ENCODE data around the gene SHB.

SHB gene

GRCh38 chr9:38059233-38059936 lies 9.6 kb downstream of the SHB start:
- Histone ChIP-seq H3K4me1 (ENCODE audit: low read length) (peaks cover 27% of the 10 kb centered on the region), H2AFZ (ENCODE audit: low read depth, low read length) (no peak overlapping the region), H4K20me1 (ENCODE audit: insufficient read depth, low read length) (no peaks in the 10 kb centered on the region), H3K9ac (ENCODE audit: low read length) (no peak overlapping the region), H3K79me2 (ENCODE audit: low read length) (no peaks in the 10 kb centered on the region; the same call in 1 of the 2 replicates), H3K36me3 (replicated peaks; ENCODE audit: low read depth, low read length) (no peaks in the 10 kb centered on the region), H3K27me3 (ENCODE audit: low read depth, low read length) (no peaks in the 10 kb centered on the region), H3K4me2 (ENCODE audit: low read length) (no peak overlapping the region), H3K4me3 (ENCODE audit: low read length) (no peak overlapping the region), H3K27ac (ENCODE audit: low read length) (no peak overlapping the region), H3K9me3 (ENCODE audit: insufficient read depth, low read length) (no peaks in the 10 kb centered on the region)
- no peak for TF ChIP-seq CTCF (IDR thresholded peaks at IDR 0.05; ENCODE audit: low read depth, low read length)
- TF ChIP-seq EZH2phosphoT487 (IDR thresholded peaks at IDR 0.05; ENCODE audit: low read depth) = no peak

DNA sequence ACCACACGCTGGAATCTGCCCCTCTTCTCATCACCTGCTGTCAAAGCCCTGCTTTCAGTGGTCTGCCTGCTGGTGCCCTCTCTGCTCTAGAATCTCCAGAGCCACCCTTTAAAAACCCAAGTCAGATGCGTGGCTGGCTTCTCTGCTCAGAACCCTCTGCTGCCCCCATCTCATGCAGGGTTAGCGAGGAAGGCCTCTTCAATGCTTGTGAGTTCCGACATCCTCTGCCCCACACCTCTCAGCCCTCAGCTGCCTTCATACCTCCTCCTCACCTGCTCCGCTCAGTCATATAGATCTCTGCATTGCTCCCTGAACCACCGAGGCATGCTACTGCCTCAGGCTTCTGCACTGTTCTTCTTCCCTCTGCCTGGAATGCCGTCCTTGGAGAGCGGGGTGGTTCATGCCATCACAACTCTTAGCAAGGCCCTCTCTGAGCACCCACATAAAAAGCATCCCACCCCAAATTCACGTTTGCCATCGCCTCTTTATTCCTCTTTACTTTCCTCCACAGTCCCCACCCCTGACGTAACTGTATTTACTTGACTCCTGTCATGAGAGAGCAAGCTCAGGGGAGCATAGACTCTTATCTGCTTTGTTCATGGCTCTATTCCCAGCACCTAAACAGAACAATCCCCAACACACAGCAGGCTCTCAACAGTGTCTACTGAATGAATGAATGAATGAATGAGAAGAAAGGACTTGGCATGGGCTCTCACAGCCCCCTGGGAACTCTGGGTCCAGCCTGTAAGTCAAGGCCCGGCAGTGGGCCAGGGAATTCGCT lies 10.4 kb downstream of the SHB start:
- Histone ChIP-seq H3K4me1 (ENCODE audit: low read length) (peaks cover 27% of the 10 kb centered on the region), H3K36me3 (replicated peaks; ENCODE audit: low read depth, low read length) (no peaks in the 10 kb centered on the region), H2AFZ (ENCODE audit: low read depth, low read length) (no peak overlapping the region), H3K79me2 (ENCODE audit: low read length) (no peaks in the 10 kb centered on the region), H3K9me3 (ENCODE audit: insufficient read depth, low read length) (no peaks in the 10 kb centered on the region), H3K27me3 (ENCODE audit: low read depth, low read length) (no peaks in the 10 kb centered on the region), H3K4me2 (ENCODE audit: low read length) (no peak overlapping the region), H3K9ac (ENCODE audit: low read length) (no peak overlapping the region), H3K27ac (ENCODE audit: low read length) (no peak overlapping the region), H4K20me1 (ENCODE audit: insufficient read depth, low read length) (no peaks in the 10 kb centered on the region), H3K4me3 (ENCODE audit: low read length) (no peak overlapping the region)
- TF ChIP-seq CTCF (IDR thresholded peaks at IDR 0.05; ENCODE audit: low read depth, low read length) = no peak
- TF ChIP-seq EZH2phosphoT487 (IDR thresholded peaks at IDR 0.05; ENCODE audit: low read depth) = no peak

DNA sequence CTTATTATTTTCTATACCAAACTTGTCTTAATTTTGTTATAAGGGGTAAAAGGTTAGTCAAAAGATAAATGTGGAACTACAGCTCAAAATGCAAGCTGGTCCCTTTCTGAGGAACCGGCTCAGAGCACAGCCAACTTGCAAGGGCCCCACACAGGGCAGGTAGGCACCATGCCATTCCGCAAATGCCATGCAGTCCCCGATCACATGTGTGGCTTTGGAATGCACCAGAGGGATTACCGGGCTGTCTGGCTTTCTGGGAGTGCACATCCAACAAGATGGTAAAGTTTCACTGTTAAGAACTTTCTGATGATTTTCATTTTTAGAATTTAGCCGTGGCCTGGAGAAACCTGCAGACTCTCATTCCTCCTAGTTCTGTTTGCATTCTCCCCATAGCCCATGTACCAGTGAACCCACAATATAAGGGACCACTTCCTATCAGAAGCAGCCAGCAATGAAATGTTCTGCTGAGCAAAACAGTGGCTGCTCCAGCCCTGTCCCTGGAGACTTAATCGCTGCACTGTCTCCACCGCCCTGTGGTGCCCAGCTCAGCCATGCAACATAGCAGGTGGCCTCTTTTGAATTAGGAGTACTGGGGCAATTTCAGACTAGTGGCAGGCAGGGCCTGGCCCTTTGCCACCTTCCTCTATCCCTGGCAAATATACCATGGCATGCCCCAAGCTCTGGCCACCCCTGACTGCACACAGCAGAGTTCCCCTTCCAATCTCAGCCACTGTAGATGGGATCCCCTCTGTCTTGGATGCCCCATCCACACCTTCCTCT lies 11.4 kb downstream of the SHB start:
- TF ChIP-seq CTCF (IDR thresholded peaks at IDR 0.05; ENCODE audit: low read depth, low read length) (no peak), EZH2phosphoT487 (IDR thresholded peaks at IDR 0.05; ENCODE audit: low read depth) (no peak)
- Histone ChIP-seq H3K36me3 (replicated peaks; ENCODE audit: low read depth, low read length) (no peaks in the 10 kb centered on the region), H3K4me3 (ENCODE audit: low read length) (no peak overlapping the region), H2AFZ (ENCODE audit: low read depth, low read length) (no peak overlapping the region), H3K27ac (ENCODE audit: low read length) (no peak overlapping the region), H3K4me2 (ENCODE audit: low read length) (0 out of 2 replicates have a peak overlapping the region, but pooled peaks have one; percentile 2), H3K9ac (ENCODE audit: low read length) (no peak overlapping the region), H4K20me1 (ENCODE audit: insufficient read depth, low read length) (no peaks in the 10 kb centered on the region), H3K79me2 (ENCODE audit: low read length) (no peaks in the 10 kb centered on the region), H3K9me3 (ENCODE audit: insufficient read depth, low read length) (no peaks in the 10 kb centered on the region), H3K27me3 (ENCODE audit: low read depth, low read length) (no peaks in the 10 kb centered on the region), H3K4me1 (ENCODE audit: low read length) (peaks cover 24% of the 10 kb centered on the region)

- TF ChIP-seq EZH2phosphoT487 (IDR thresholded peaks at IDR 0.05; ENCODE audit: low read depth) (no peak), CTCF (IDR thresholded peaks at IDR 0.05; ENCODE audit: low read depth, low read length) (no peak)
- Histone ChIP-seq H3K9me3 (ENCODE audit: insufficient read depth, low read length) (no peaks in the 10 kb centered on the region), H3K79me2 (ENCODE audit: low read length) (no peaks in the 10 kb centered on the region), H3K4me1 (ENCODE audit: low read length) (peaks cover 8% of the 10 kb centered on the region), H3K27me3 (ENCODE audit: low read depth, low read length) (no peaks in the 10 kb centered on the region), H4K20me1 (ENCODE audit: insufficient read depth, low read length) (no peaks in the 10 kb centered on the region), H3K27ac (ENCODE audit: low read length) (no peak overlapping the region), H3K36me3 (replicated peaks; ENCODE audit: low read depth, low read length) (no peaks in the 10 kb centered on the region), H3K4me2 (ENCODE audit: low read length) (no peak overlapping the region), H3K9ac (ENCODE audit: low read length) (no peak overlapping the region), H3K4me3 (ENCODE audit: low read length) (no peak overlapping the region), H2AFZ (ENCODE audit: low read depth, low read length) (no peak overlapping the region)
Observed at GRCh38 chr9:38054653-38055052, 14.4 kb downstream of the SHB start.
